ENCODE measurements around the gene CCDC124.

CCDC124 gene

GRCh38 chr19:17893766-17894165 lies 39.0 kb upstream of the CCDC124 start:
- no peak overlapping the region for H3K27ac Mint-ChIP-seq
- no peaks in the 10 kb centered on the region for H3K36me3 Mint-ChIP-seq (ENCODE audit: low read depth)
- H3K4me1 Mint-ChIP-seq = no peaks in the 10 kb centered on the region
- H3K9me3 Mint-ChIP-seq = no peaks in the 10 kb centered on the region
- H3K27me3 Mint-ChIP-seq (ENCODE audit: low read depth) = peaks cover 39% of the 10 kb centered on the region
- H3K4me3 Mint-ChIP-seq = no peak overlapping the region
- no peak for TF ChIP-seq CTCF (IDR thresholded peaks at IDR 0.05; ENCODE audit: unreplicated experiment in 3 of 3)

DNA sequence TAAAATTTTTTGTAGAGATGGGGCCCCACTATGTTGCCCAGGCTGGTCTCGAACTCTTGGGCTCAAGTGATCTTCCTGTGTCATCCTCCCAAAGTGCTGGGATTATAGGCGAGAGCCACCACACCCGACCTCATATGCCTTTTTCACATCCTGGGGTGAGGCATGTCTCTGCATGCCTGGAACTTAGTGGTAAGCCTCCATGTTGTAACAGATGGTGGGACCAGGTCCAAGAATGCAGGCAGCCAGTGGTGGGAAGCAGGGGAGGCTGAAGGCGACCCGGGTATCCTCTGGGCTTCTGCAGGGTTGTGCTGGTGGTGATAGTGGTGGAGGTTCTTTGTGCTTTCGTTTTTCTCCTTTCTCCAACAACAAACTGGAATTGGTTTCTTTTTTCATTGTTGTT lies 30.1 kb upstream of the CCDC124 start:
- no peak overlapping the region for H3K4me3 Mint-ChIP-seq
- no peak overlapping the region for H3K27ac Mint-ChIP-seq
- no peaks in the 10 kb centered on the region for H3K4me1 Mint-ChIP-seq
- TF ChIP-seq CTCF (IDR thresholded peaks at IDR 0.05; ENCODE audit: unreplicated experiment in 3 of 3) = no peak
- H3K36me3 Mint-ChIP-seq (ENCODE audit: low read depth) = no peaks in the 10 kb centered on the region
- H3K27me3 Mint-ChIP-seq (ENCODE audit: low read depth) = peaks cover 28% of the 10 kb centered on the region
- no peaks in the 10 kb centered on the region for H3K9me3 Mint-ChIP-seq

DNA sequence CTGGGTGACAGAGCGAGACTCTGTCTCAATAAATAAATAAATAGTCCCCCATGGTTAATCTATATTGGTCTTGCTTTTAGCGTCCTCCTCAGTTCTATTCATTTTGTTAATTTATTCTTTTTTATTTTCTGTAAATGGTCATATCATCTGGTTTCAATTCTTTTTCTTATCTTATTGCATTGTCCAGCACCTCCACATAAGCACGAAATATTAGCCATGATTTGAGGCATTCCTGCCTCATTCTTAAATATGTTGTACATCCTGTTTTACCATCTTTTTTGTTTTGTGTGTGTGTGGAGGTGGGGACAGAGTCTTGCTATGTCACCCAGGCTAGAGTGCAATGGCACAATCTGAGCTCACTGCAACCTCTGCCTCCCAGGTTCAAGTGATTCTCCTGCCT lies 24.6 kb upstream of the CCDC124 start:
- no peaks in the 10 kb centered on the region for H3K4me1 Mint-ChIP-seq
- H3K9me3 Mint-ChIP-seq = peaks cover 10% of the 10 kb centered on the region
- H3K4me3 Mint-ChIP-seq = no peak overlapping the region
- H3K27me3 Mint-ChIP-seq (ENCODE audit: low read depth) = peaks cover 13% of the 10 kb centered on the region
- TF ChIP-seq CTCF (IDR thresholded peaks at IDR 0.05; ENCODE audit: unreplicated experiment in 3 of 3) = no peak
- H3K36me3 Mint-ChIP-seq (ENCODE audit: low read depth) = no peaks in the 10 kb centered on the region
- no peak overlapping the region for H3K27ac Mint-ChIP-seq

DNA sequence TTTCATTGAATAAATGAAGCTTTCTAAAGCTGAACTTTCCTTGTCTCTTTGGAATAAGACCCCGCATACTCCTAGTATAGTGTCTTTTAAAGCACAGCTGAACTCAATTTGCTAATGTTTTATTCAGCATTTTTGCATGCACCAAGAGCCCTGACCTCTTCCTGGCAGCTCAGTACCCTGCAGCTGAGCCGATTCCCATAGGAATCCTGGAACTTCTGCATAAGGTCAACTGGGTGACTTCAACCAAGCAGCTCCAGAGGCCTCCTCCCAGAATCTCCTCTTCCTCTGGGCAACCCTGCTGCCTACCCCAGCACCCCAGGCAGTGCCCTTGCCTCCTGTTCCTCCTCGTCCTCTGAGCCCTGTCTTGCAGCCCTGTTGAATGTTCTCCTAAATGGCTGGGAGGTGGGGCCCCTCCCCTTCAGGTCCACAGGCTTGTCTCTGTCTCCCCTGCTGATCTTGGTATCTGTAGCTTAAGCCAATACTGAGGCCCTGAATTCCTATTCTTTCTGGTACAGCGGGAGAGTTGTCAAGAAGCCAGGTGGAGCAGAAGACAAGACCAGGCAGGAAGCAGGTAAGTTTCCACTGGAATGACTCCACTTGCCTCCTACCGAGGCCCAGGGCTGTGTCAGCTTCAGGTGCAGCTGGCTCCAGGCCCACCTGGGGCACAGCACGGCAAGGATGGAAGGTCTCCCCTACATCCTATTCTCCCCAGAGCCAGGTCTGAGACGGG lies 23.6 kb upstream of the CCDC124 start:
- Mint-ChIP-seq H3K27me3 (ENCODE audit: low read depth) (peaks cover 7% of the 10 kb centered on the region), H3K27ac (no peak overlapping the region), H3K4me1 (no peaks in the 10 kb centered on the region), H3K36me3 (ENCODE audit: low read depth) (no peaks in the 10 kb centered on the region), H3K9me3 (peaks cover 16% of the 10 kb centered on the region), H3K4me3 (no peak overlapping the region)
- TF ChIP-seq CTCF (IDR thresholded peaks at IDR 0.05; ENCODE audit: unreplicated experiment in 3 of 3) = no peak

- no peak overlapping the region for H3K27ac Mint-ChIP-seq
- no peak overlapping the region for H3K4me3 Mint-ChIP-seq
- peaks cover 18% of the 10 kb centered on the region for H3K9me3 Mint-ChIP-seq
- H3K36me3 Mint-ChIP-seq (ENCODE audit: low read depth) = no peaks in the 10 kb centered on the region
- no peaks in the 10 kb centered on the region for H3K4me1 Mint-ChIP-seq
- H3K27me3 Mint-ChIP-seq (ENCODE audit: low read depth) = peaks cover 7% of the 10 kb centered on the region
- TF ChIP-seq CTCF (IDR thresholded peaks at IDR 0.05; ENCODE audit: unreplicated experiment in 3 of 3) = no peak
Observed at GRCh38 chr19:17910791-17911360, 21.9 kb upstream of the CCDC124 start.

Measured in nephron (organoid).